DMS153 treated with DMSO at 0.1 percent for 48 hours (cell line): ENCODE measurements around the gene DHPS.

ENCODE experiments used
- DNase-seq: peaks from one replicate; lab custom pipeline; 2025; ENCODE audit not compliant: unreplicated experiment; lab: John Stamatoyannopoulos, UW

Gene DHPS

GRCh38 chr19:12675940-12676339, 5.7 kb downstream of the DHPS start:
- DNase-seq, result no peak

- DNase-seq, result no peak
Observed at GRCh38 chr19:12675399-12675798, 6.3 kb downstream of the DHPS start.

- no peak for DNase-seq
Observed at GRCh38 chr19:12672744-12673143, 8.9 kb downstream of the DHPS start.

GRCh38 chr19:12670159-12670928, 11.3 kb downstream of the DHPS start:
- DNase-seq, result no peak

GRCh38 chr19:12669270-12670158, 12.2 kb downstream of the DHPS start:
- DNase-seq, result peak; percentile 66

GRCh38 chr19:12668932-12669269, 12.8 kb downstream of the DHPS start:
- DNase-seq, result no peak

- no peak for DNase-seq
Observed at GRCh38 chr19:12668346-12668745, 13.3 kb downstream of the DHPS start.

GRCh38 chr19:12667731-12668302, 13.9 kb downstream of the DHPS start:
- DNase-seq, result no peak

- peak; percentile 36 for DNase-seq
Observed at GRCh38 chr19:12666265-12667048, 15.2 kb downstream of the DHPS start, which contains the start of the genes MAN2B1 and WDR83. TSS of gene MAN2B1 (minus strand) at chr19:12666742. CDS start at chr19:12666701, 41 bp downstream. TSS of gene WDR83 (plus strand) at chr19:12666807. CDS start at chr19:12669791, 2,984 bp downstream.

GRCh38 chr19:12665671-12666264, 15.9 kb downstream of the DHPS start:
- no peak for DNase-seq

GRCh38 chr19:12665281-12665573, 16.5 kb downstream of the DHPS start:
- no peak for DNase-seq

- DNase-seq, result no peak
Observed at GRCh38 chr19:12664406-12665280, 17.0 kb downstream of the DHPS start.

GRCh38 chr19:12660980-12661379, 20.7 kb downstream of the DHPS start:
- DNase-seq, result no peak

- no peak for DNase-seq
Observed at GRCh38 chr19:12657966-12658365, 23.7 kb downstream of the DHPS start.

- no peak for DNase-seq
Observed at GRCh38 chr19:12656899-12657571, 24.6 kb downstream of the DHPS start.

GRCh38 chr19:12655546-12655945, 26.1 kb downstream of the DHPS start:
- no peak for DNase-seq

GRCh38 chr19:12652219-12652618, 29.5 kb downstream of the DHPS start:
- no peak for DNase-seq

GRCh38 chr19:12649941-12650340, 31.7 kb downstream of the DHPS start:
- no peak for DNase-seq

- DNase-seq, result no peak
Observed at GRCh38 chr19:12648088-12648487, 33.6 kb downstream of the DHPS start.
